Stimulated activated CD4-positive, alpha-beta T cell treated with anti-CD3 and anti-CD28 coated beads, Interleukin-15, amount 100 ng/mL, for 1 hour (primary cell): ENCODE measurements around the gene XAGE1A.
"Not testable (repeated sequence)": the region's sequence is repeated elsewhere in the genome, so short reads cannot be mapped to it uniquely, and the experiment has no call there.

ENCODE experiments used
- DNase-seq, 2 donors: peaks; one replicate each; pipeline ENCODE4 v3.0.0-alpha.2; 2020; ENCODE audit warnings: low read depth in 1 of 2, low spot score in 1 of 2

The XAGE1A gene, protein sequence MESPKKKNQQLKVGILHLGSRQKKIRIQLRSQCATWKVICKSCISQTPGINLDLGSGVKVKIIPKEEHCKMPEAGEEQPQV

DNA sequence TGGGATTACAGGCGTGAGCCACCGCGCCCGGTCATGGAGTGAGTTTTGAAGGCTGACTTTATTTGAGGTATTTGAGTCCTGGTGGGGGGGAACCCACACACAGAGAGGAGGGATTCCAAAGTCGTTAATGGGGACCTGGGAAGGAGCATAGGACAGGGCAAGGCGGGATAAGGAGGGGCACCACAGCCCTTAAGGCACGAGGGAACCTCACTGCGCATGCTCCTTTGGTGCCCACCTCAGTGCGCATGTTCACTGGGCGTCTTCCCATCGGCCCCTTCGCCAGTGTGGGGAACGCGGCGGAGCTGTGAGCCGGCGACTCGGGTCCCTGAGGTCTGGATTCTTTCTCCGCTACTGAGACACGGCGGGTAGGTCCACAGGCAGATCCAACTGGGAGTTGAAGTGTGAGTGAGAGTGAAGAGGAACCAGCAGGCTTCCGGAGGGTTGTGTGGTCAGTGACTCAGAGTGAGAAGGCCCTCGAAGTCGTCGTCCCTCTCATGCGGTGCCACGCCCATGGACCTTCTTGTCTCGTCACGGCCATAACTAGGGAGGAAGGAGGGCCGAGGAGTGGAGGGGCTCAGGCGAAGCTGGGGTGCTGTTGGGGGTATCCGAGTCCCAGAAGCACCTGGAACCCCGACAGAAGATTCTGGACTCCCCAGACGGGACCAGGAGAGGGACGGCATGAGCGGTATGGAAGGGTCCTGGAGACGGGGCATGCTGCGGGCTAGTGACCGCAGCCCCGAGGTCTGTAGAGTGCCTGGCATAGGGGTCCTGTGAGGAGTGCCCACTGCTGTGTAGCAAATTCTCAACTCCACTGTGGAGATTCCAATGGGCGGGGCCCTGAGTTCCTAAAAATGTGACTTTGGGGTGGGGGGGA is at the start of gene XAGE1A:
Gene XAGE1A, plus strand, starts transcription at position 264 of the 874 bp plus-strand sequence. CDS start 1,554 bp downstream, outside the sequence.
- DNase-seq = not testable (repeated sequence)

DNA sequence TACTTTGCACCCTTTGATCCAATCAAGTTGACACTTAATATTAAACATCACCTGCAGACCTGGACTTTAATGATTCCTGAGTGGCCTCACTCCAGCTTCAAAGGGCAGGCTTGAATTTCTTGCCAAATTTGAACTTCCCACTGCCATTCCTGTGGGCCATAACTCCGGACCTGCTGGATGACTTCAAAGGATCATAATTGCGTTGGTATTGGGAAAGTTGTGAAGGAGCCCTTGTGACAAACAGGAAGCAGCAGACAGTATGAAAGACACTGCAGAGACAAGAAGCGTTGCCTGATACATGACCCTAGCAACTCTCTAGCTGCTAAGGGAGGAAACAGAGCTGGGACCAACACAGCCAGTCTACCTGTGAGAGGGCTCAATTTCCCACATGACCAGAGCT is 43.6 kb upstream of the XAGE1A start:
- not testable (repeated sequence) for DNase-seq

DNA sequence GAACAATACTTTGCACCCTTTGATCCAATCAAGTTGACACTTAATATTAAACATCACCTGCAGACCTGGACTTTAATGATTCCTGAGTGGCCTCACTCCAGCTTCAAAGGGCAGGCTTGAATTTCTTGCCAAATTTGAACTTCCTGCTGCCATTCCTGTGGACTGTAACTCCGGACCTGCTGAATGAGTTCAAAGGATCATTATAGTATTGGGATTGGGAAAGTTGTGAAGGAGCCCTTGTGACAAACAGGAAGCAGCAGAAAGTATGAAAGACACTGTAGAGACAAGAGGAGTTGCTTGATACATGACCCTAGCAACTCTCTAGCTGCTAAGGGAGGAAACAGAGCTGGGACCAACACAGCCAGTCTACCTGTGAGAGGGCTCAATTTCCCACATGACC is 24.3 kb upstream of the XAGE1A start:
- DNase-seq = not testable (repeated sequence)

DNA sequence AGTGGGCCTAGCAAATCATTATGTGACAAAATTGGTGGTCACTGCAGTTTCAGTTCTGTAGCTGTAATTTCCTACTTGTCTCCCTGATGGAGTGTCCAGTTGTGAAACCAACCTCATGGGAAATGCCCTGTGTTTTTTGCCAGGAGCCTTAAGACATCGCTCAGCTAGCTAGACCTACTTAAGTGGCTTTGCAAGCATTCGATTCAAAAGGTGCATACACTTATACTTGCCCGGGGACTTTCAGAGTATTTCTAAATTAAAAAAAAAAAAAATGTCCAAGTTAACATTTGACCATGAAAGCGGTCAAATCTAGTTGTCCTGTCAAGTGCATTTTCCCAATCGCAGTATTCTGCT is 788 bp downstream of the XAGE1A start:
- DNase-seq = not testable (repeated sequence)

DNA sequence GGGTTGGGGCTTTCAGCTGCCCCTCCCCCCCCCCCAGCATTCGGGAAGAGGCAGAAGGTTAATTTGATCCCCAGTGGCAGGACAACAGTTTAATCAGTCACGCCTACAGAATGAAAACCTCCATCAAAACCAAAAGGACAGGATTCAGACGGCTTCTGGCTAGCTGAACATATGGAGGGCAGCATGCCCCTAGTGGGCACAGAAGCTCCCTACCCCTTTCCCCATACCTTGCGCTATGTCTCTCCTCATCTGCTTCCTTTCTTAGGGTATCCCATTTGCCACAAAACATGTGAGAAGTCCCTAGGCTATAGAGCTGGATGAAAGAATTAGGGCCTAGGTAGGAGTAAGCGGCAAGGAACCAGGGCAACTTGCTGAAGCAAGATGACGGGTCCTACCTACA is 5.8 kb downstream of the XAGE1A start:
- DNase-seq = not testable (repeated sequence)

DNA sequence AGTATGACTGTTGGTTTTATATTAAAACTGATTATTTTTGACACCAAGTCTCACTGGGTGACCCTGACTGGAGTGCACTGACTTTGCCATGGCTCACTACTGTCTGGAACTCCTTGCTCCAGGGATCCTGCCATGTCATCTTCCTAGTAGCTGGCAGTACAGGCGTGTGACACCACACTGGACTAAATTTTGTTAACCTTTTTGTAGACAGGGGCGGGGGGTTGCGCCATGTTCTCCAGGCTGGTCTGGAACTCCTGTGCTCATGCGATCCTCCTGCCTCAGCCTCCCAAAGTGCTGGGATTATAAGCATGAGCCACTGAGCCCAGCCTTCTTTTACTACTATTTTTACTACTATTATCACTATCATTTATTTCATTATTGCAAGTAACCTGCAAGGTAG is 8.9 kb downstream of the XAGE1A start:
- DNase-seq = no peak

DNA sequence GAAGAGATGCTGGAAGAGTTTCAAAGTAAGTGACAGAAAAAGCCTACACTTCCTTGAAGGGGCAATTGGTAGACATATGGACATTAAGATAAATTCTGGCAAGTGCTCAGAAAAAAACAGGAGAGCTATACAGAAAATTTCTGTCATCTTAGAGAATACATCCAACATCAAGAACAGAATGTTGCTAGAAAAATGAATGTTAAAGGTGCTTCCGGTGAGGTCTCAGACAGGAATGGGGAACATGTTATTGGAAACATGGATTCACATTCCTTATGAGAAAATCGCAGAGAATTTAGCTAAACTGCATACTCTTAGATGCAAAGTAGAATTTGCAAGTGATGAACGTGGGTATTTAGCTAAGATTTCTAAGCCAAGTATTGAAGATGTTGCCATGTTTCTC is 11.7 kb downstream of the XAGE1A start:
- DNase-seq = no peak

DNA sequence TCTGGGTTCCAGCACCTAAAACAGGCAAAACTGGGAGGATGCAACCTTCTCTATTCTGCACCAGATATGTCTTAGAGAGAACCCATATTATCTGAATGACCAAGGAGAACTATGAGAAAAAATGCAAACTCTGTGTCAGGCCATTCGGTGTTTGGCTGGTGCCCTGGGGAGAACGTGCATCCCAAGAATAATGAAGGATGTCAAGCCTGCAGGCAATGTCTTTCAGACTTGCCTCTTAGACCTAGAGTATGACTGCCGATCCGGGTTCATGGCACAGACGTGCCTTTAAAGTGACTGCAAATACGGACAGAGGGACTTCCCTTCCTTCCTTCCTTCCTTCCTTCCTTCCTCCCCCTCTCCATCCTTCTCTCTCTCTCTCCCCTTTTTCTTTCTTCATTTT is 14.3 kb downstream of the XAGE1A start:
- DNase-seq = no peak

DNA sequence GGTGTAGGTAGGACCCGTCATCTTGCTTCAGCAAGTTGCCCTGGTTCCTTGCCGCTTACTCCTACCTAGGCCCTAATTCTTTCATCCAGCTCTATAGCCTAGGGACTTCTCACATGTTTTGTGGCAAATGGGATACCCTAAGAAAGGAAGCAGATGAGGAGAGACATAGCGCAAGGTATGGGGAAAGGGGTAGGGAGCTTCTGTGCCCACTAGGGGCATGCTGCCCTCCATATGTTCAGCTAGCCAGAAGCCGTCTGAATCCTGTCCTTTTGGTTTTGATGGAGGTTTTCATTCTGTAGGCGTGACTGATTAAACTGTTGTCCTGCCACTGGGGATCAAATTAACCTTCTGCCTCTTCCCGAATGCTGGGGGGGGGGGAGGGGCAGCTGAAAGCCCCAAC is 15.5 kb downstream of the XAGE1A start:
- DNase-seq = not testable (repeated sequence)

DNA sequence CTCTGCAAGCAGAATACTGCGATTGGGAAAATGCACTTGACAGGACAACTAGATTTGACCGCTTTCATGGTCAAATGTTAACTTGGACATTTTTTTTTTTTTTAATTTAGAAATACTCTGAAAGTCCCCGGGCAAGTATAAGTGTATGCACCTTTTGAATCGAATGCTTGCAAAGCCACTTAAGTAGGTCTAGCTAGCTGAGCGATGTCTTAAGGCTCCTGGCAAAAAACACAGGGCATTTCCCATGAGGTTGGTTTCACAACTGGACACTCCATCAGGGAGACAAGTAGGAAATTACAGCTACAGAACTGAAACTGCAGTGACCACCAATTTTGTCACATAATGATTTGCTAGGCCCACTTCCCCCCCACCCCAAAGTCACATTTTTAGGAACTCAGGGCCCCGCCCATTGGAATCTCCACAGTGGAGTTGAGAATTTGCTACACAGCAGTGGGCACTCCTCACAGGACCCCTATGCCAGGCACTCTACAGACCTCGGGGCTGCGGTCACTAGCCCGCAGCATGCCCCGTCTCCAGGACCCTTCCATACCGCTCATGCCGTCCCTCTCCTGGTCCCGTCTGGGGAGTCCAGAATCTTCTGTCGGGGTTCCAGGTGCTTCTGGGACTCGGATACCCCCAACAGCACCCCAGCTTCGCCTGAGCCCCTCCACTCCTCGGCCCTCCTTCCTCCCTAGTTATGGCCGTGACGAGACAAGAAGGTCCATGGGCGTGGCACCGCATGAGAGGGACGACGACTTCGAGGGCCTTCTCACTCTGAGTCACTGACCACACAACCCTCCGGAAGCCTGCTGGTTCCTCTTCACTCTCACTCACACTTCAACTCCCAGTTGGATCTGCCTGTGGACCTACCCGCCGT is 20.7 kb downstream of the XAGE1A start:
- not testable (repeated sequence) for DNase-seq

DNA sequence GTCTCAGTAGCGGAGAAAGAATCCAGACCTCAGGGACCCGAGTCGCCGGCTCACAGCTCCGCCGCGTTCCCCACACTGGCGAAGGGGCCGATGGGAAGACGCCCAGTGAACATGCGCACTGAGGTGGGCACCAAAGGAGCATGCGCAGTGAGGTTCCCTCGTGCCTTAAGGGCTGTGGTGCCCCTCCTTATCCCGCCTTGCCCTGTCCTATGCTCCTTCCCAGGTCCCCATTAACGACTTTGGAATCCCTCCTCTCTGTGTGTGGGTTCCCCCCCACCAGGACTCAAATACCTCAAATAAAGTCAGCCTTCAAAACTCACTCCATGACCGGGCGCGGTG is 21.3 kb downstream of the XAGE1A start, which contains the start of gene XAGE1B:
Gene XAGE1B, minus strand, starts transcription at position 77 of the 339 bp plus-strand sequence. CDS start 1,536 bp downstream, outside the sequence.
- DNase-seq = not testable (repeated sequence)

DNA sequence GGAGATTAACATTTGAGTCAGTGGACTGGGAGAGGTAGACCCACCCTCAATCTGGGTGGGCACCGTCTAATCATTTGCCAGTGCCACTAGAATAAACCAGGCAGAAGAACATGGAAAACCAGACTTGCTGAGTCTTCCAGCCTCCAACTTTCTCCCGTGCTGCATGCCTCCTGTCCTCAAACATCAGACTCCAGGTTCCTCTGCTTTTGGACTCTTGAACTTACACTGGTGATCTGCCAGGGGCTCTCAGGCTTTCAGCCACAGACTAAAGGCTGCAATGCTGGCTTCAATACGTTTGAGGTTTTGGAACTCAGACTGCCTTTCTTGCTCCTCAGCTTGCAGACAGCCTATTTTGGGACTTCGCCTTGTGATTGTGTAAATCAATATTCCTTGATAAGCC is 45.4 kb downstream of the XAGE1A start:
- DNase-seq = not testable (repeated sequence)

DNA sequence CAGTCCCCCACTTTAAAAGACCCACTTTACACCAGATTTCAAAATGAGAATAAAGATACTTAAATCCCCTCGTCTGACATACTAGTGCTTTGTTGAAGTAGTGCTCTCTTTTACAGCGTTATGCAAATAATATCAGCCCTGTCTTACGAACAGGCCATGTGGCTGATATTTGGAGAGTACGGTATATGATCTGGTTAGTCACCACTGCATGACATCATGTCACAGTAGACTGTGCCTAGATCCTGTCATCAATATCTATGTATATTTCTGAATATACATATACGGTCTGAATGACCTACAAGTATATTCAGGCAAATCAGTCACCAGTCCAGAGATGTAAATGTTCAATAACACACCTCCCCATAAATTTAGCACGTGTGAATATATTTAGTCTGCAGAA is 46.7 kb downstream of the XAGE1A start:
- DNase-seq = no peak

DNA sequence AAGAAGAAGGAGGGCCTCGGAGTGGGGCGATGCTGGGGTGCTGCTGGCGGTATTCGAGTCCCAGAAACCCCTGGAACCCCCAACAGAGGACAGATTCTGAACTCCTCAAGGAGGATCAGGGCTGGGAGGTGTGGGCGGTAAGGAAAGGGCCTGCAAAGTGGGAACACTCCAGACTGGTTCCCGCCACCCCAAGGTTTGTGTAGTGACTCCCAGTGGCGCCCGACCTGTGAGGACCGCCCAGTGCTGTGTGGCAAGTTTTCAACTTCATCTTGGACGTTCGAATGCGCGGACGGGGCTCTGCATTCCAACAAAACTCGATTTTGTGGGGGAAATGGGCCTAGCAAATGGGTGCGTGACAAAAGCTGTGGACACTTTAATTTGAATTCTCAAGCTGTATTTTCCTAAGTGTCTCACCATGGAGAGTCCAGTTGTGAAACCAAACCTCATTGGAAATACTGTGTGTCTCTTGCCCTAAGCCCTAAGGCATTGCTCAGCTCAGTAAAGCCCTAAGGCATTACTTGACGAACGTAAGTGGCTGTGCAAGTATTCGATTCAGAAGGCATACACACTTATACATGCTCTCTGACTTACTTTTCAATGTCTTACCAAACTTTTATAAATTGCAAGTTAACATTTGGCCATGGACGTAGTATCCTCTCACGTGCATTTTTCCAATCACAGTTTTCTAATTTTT is 48.7 kb downstream of the XAGE1A start:
- no peak for DNase-seq

DNA sequence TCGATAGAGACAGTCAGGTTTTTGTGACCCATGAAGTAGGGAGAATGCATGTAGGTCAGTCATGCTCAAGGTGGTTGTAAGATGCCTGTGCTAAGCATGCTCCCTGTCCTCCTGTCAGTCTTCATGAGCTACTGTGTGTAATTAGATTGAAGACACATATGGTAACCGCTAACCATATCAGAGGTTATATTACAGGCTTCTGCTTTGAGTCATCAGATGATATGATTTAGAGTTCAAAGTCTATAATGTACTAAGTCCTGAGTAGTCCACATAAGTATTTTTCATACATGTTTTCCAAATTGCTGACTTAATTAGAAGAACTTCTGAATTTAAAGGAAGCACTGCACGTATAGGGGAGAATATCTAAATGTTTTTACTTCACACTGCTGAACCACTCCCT is 53.2 kb downstream of the XAGE1A start:
- DNase-seq = not testable (repeated sequence)
